ENCODE data around the gene MAPKAP1.

MAPKAP1 gene

GRCh38 chr9:125442452-125442851, 264.6 kb downstream of the MAPKAP1 start:
- no peak for DNase-seq

DNA sequence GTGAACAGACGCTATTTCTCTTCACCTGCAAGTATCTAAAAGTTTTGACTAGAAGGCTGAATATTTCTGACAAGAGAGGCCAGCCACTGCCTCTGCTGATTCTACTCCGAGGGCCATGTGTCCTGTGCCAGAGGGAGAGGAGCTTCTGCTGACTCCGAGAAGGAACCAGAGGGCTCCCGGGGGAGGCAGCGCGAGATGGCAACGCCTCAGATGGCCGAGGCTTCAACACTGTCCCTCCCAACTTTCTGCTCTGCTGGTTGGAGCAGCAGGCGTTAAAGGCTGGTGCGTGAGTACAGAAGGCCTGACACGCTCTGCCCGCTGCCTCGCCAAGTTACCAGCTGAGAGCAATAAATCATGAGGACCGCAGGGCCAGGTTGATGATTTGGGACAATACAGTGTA, 266.6 kb downstream of the MAPKAP1 start:
- no peak for DNase-seq

DNA sequence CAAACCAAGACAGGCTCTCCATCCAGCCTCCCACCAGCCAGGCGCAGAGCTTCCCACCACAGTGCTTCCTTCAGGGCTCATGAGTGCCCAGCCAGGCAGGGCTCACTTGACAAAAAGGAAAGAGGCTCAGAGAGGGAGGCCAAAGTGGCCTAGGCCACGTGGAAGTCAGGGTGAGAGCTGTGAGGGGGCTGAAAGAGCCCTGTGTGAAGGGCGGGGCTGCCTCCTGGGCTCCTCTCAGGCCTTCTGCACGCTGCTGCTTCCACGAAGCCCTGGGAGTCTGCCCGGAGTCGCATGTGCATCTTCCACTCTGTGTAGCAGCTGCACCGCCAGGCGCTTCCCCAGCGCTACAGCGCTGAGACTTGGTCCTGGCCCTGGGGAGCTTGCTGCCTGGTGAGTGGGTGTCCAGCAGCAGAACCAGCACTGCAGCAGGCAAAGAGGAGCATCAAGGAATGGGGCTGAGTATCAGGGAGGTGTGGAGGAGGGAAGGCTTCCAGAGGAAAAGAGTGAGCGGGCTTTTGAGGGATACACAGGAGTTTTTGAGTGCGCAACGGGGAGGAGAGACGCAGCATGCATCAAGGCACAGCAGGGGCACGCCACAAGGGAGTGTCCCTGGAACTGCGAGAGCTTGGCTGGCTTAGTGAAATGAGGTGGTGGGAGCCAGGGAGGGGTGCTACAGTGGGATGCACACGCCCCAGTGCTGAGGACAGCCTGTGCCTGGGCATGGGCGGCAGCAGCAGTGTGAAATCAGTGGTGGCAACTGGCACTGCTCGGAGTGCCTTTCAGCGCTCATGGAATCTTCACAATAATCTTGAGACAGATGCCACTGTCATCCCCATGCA, 267.4 kb downstream of the MAPKAP1 start:
- DNase-seq, result no peak

DNA sequence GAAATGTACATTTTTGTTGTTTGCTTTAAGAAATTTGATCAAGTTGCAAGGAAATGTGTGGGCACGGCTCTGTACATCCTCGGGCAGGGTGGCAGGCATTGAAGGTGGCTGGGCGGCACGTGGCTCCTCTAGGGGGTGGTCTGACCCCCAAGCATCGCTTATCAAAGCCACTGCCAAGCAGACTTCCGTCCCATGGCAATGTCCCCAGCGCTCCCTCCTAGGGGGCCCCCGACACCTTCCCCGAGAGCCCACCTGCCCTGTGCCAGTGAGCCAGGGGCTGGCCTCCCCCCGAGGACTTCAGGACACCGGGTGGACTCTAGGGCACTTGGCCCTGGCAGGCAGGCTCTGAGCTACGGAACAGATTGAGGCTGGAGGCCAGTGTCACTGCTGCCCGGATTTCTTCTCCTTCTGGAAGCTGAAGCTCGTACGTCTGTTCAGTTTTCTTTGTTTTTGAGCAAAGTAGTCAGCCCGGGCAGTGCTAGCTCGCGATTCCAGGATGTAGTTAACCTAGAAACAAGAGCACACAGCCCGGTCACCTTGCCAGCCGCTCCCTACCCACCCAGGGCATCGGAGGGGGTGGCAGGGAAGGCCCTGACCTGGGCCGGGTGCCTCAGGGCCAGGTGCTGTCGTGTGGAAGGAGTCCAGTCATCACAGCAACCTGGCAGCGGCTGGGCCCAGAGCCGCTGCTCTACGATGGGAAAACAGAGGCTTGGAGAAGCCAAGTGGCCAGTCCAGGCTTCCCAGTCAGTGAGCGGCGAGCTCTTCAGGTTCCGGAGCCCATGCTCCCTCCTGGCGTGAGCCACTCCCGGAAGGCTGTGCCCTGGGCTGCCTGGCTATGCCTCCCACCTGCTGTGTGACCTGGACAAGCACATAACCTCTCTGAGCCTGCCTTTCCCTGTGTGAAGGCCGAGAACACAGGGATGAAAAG, 268.2 kb downstream of the MAPKAP1 start:
- no peak for DNase-seq

GRCh38 chr9:125437771-125438221, 269.2 kb downstream of the MAPKAP1 start:
- no peak for DNase-seq

GRCh38 chr9:125436613-125437443, 270.2 kb downstream of the MAPKAP1 start:
- DNase-seq, result no peak

- no peak for DNase-seq
Measured at GRCh38 chr9:125435776-125436612, 271.0 kb downstream of the MAPKAP1 start.

- no peak for DNase-seq
Measured at GRCh38 chr9:125434986-125435775, 271.8 kb downstream of the MAPKAP1 start.

DNA sequence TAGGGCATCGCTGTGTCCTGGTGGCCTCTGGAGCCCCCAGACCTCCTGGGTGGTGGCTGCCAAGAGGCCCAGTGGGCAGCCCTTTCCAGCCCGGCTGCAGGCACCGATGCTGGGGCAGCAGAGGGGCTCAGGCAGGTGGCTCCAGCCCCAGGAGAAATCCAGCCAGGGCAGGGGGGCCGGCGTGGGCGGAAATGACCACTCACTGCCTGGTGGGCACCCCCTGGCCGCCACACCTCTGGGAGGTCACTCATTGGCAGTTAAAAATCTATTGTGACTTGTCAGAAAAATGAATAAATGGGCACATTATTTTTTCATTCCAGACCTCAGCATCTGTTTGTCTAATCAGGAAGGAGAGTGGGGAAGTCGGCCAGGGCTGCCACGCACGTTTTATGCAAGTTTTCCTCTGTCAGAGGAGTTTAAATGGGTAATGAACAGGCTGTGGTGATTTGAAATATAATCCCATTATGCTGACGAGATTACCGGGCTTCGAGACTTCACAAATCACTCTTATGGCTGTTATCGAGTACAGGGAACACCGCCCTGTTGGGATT, 273.5 kb downstream of the MAPKAP1 start:
- no peak for DNase-seq

- DNase-seq, result no peak
Measured at GRCh38 chr9:125432715-125433385, 274.2 kb downstream of the MAPKAP1 start.

GRCh38 chr9:125431741-125432271, 275.2 kb downstream of the MAPKAP1 start:
- no peak for DNase-seq

- DNase-seq, result no peak
Measured at GRCh38 chr9:125431012-125431305, 276.0 kb downstream of the MAPKAP1 start.

DNA sequence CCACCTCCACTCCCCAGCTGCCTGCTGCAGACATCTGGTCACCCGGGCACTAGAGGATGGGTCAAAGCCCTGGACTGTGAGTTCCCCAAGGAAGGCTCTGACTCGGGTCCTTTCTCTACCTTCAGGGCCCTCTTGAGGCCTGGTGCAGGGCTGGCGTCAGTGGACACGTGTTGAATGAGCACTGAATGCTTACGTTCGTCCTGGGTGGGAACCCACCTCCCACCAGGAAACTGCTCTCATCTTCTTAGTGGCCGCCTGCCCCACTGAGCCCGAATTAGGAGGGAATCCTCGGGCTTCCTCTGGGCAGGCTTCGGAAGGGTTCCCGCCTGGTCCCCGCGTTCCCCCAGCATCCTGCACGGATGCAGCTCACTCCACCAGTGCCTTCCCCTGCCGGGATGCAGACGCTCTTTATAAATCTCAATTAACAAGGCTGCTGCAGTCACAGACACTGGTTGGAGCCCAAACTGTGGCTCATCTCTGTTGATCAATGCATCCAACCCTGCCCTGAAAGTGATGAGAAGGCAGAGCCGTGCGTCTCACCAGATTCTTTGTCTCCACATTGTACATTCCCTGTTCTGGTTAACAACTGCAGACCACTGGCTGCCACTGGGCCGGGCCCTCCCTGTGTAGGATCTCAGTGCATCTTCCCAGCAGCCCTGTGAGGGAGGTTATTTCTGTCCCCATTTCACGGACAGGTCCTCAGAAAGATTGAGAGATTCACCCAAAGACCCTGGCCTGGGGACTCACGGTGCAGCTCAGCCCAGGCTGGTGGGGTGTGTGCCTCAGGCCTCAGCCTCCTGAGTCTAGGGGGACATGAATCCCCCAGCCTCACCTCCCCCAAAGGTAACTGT, 276.6 kb downstream of the MAPKAP1 start:
- DNase-seq, result no peak

- DNase-seq, result no peak
Measured at GRCh38 chr9:125429476-125430160, 277.4 kb downstream of the MAPKAP1 start.

DNA sequence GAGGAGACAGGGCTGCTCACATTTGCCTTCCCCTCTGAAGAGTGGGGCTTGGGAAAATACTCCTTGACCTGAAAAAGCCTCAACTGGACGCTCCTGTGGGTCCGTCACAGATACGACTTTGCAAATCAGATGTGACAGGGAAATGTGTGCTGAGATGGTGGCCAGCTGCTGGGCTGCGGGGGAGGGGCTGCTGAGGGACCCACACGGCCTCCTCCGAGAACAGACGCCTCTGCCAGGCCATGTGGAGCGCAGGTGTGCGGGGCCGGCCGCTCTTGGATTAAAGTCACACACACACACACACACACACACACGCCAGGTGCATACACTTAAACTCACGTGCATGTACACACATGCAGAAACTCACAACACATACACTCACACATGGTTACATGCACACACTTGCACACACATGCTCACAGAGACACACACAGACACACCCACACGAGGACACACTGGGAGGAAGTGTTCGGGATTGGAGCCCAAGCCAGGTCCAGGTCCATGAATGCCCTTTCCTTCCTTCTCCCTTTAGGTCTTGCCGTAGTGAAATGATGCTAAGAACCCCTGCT, 278.0 kb downstream of the MAPKAP1 start:
- no peak for DNase-seq

DNA sequence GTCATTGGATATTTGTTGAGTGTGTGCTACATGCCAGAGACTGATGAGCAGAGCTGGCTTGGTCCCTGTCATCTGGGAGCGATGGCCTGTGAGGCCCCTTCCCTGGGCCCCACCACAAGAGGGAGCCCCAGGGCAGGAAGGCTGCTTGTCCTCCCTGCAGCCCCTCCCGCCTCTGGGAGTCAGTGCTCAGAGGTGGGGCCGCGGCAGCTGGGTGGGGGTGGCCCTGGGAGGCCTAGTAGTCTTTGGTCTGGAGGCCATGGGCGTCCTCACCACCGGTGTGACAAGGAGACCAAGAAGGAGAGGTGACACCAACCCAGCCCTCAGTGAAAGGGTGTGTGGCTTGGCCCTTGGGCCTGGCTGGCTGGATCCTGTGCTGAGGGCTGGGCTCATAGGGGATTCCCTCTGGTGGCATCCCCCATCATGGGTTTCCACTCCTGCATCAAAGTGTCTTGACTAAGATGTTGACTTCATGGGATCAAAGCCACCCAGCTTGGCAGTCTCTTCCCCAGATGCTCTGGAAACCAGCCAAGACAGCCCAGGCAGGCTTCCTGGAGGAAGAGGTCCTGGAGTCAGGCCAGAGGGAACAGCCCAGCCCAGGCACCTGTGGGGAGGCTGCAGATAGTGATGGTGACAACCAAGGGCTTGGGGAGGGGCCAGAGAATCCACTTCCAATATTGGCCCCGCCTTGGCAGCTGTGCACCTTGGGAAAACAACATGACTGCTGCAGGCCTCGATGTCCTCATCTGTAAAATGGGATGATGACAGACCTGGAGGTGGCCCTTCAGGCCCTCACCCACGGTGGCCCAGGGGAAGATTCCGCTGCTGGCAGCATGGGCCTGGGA, 278.7 kb downstream of the MAPKAP1 start:
- no peak for DNase-seq

- no peak for DNase-seq
Measured at GRCh38 chr9:125427556-125427955, 279.5 kb downstream of the MAPKAP1 start.

Data from DMS153 (cell line).